ENCODE data around the gene FTHL17. TPM values are rescaled to one million over a fixed set of nuclear protein-coding genes. Genes with fewer than 3 reads are reported as not detected.

The FTHL17 gene
- not detected for total RNA-seq

DNA sequence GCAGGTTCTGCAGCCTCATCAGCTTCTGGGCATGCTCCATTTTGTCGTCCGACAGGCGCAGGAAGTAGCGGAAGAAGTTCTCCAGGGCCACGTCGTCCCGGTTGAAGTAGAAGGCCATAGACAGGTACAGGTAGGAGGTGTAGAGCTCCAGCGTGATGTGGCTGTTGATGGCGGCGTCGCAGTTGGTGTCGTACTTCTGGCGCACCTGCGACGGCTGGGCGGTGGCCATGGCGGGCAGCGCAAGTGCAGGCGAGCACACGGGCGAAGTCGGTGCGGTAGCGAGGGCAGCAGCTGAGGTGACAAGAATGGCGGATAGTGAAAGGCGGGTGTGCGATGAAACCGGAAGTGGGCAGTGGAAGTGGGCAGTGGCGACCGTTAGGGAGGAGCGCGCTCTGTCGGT lies at the start of gene FTHL17:
Gene FTHL17 (minus strand): TSS at position 317 of the 400 bp plus-strand sequence. CDS start 88 bp downstream, at position 229.
- Histone ChIP-seq H3K4me1 (no peaks in the 10 kb centered on the region), H3K27ac (no peak within 1 kb of the TSS), H3K4me3 (no peak within 1 kb of the TSS), H3K9me3 (no peaks in the 10 kb centered on the region), H3K36me3 (replicated peaks in 1 of 2; ENCODE audit: insufficient read depth in 1 of 2, low read depth in 2 of 2) (no peaks in the 10 kb centered on the region), H3K27me3 (no peaks in the 10 kb centered on the region)
- intact Hi-C loops (cut with DNase I) = no loop called here
- no peak for ATAC-seq
- DNase-seq = no peak
- no peak for TF ChIP-seq POLR2A (IDR thresholded peaks at IDR 0.05)
- TF ChIP-seq, protein P1, sequence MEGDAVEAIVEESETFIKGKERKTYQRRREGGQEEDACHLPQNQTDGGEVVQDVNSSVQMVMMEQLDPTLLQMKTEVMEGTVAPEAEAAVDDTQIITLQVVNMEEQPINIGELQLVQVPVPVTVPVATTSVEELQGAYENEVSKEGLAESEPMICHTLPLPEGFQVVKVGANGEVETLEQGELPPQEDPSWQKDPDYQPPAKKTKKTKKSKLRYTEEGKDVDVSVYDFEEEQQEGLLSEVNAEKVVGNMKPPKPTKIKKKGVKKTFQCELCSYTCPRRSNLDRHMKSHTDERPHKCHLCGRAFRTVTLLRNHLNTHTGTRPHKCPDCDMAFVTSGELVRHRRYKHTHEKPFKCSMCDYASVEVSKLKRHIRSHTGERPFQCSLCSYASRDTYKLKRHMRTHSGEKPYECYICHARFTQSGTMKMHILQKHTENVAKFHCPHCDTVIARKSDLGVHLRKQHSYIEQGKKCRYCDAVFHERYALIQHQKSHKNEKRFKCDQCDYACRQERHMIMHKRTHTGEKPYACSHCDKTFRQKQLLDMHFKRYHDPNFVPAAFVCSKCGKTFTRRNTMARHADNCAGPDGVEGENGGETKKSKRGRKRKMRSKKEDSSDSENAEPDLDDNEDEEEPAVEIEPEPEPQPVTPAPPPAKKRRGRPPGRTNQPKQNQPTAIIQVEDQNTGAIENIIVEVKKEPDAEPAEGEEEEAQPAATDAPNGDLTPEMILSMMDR (IDR thresholded peaks at IDR 0.05) = no peak
- WGBS, 2 donors = 93 to 94% methylated on average over 28 to 30 of the region's 33 CpGs

DNA sequence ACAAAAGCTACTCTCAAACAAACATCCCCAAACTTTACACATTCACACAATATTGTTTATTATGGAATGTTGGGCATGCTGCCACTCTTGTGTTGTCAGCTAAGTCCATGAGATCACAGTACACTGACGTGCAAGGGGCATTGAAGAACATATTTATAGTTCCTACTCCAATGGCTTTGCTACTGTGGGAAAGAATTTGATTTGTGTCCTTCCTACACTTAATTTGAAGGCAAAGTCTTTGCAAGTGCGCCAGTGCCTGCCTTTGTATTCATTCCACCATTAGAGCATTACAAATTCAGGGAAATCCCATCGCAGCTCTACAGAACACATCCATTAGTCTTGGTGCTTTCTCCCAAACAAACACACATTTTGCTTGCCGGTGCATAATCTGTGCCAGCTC lies 45.4 kb upstream of the FTHL17 start:
- no peak overlapping the region for H3K27ac ChIP-seq
- intact Hi-C loops (cut with DNase I) = no loop called here
- H3K36me3 ChIP-seq (replicated peaks in 1 of 2; ENCODE audit: insufficient read depth in 1 of 2, low read depth in 2 of 2) = no peaks in the 10 kb centered on the region
- 40 to 51% methylated on average over 4 of the region's 4 CpGs for WGBS, 2 donors
- H3K27me3 ChIP-seq = no peaks in the 10 kb centered on the region
- no peaks in the 10 kb centered on the region for H3K9me3 ChIP-seq
- DNase-seq = no peak
- TF ChIP-seq, protein P1 (IDR thresholded peaks at IDR 0.05) = no peak
- no peak for TF ChIP-seq POLR2A (IDR thresholded peaks at IDR 0.05)
- H3K4me1 ChIP-seq = no peaks in the 10 kb centered on the region
- ATAC-seq = no peak
- no peak overlapping the region for H3K4me3 ChIP-seq

DNA sequence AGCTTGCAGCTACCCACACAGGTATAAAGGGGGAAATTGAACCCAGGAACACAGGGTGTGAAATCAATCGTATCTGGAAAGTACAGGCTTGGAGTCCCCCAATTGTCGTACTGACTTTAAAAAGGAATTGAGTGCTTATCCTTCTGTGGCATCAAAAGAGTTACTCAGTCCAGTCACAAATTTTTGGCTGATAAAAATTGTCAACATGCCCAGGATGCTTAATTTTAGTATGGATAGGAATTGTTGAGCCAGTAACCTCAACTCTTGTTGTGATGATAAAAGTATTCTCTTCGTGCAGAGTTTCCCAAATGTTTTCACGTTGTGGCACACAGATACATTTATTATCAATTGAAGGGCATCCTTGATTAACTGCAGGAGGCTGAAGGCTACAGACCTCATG lies 43.6 kb upstream of the FTHL17 start:
- H3K27ac ChIP-seq = no peak overlapping the region
- DNase-seq (no peak), ATAC-seq (no peak)
- WGBS, 2 donors = 34 to 37% methylated on average over 4 of the region's 4 CpGs
- intact Hi-C loops (cut with DNase I) = no loop called here
- TF ChIP-seq POLR2A (IDR thresholded peaks at IDR 0.05) = no peak
- TF ChIP-seq, protein P1 (IDR thresholded peaks at IDR 0.05) = no peak
- H3K27me3 ChIP-seq = no peaks in the 10 kb centered on the region
- no peak overlapping the region for H3K4me3 ChIP-seq
- H3K9me3 ChIP-seq = no peaks in the 10 kb centered on the region
- no peaks in the 10 kb centered on the region for H3K36me3 ChIP-seq (replicated peaks in 1 of 2; ENCODE audit: insufficient read depth in 1 of 2, low read depth in 2 of 2)
- no peaks in the 10 kb centered on the region for H3K4me1 ChIP-seq

DNA sequence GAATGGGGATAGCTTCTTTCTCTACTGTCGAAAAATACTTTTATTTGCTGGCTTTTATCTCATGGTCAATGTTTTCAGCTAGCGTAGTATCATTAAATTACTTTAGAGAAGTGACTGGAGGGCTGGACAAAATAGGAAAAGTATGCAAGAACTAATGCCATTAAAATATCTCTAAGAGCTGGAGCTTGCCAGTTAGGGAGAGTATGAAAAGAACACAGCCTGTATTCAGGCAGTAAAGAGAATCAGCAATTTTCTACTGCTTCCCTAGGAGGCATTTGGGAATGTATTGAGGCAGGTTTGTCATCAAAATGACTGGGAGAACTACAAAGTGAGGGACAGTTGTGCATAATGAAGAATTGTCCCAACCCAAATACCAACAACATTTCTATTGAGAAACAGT lies 43.0 kb upstream of the FTHL17 start:
- no peak for TF ChIP-seq POLR2A (IDR thresholded peaks at IDR 0.05)
- TF ChIP-seq, protein P1 (IDR thresholded peaks at IDR 0.05) = no peak
- H3K4me1 ChIP-seq = no peaks in the 10 kb centered on the region
- no peaks in the 10 kb centered on the region for H3K9me3 ChIP-seq
- WGBS, 2 donors = 10 to 22% methylated on average over 2 of the region's 2 CpGs
- H3K27ac ChIP-seq = no peak overlapping the region
- no peak overlapping the region for H3K4me3 ChIP-seq
- intact Hi-C loops (cut with DNase I) = no loop called here
- H3K36me3 ChIP-seq (replicated peaks in 1 of 2; ENCODE audit: insufficient read depth in 1 of 2, low read depth in 2 of 2) = no peaks in the 10 kb centered on the region
- ATAC-seq = no peak
- DNase-seq = no peak
- no peaks in the 10 kb centered on the region for H3K27me3 ChIP-seq

DNA sequence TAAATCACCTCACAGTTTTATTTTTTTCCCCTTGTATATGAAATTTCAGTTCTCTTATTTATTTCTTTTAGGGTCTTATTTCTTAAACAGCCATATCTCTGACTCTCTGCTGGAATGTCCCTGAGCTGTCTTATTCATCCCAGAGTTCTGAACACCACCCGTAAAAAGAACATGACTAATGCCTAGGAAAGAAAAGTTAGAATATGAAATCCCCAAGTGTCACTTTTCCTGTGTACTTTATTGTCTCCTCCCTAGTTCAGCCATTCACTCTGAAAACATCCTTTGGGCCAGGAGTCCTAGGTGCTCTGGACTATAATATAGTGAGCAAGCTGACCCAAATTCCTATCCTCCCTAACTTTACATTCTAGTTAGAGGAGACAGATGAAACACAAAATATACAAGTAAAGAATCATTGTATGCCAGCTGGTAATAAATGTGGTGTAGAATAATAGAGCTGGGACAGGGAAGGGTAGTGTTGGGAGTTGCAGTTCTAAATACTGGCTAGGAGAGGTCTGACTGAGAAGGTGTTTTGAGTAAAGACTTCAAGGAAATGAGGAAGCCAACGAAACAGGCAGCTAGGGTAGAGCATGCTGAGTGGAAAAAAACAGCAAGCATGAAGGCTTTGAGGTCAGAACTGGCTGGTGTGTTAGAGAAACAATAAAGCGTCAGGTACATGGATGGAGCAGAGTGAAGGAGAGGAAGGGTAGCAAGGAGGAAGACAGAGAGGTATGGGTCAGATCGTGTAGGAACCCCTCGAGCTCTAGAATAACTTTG lies 40.6 kb upstream of the FTHL17 start:
- no peak for ATAC-seq
- H3K27me3 ChIP-seq = no peaks in the 10 kb centered on the region
- no peaks in the 10 kb centered on the region for H3K36me3 ChIP-seq (replicated peaks in 1 of 2; ENCODE audit: insufficient read depth in 1 of 2, low read depth in 2 of 2)
- no peak for DNase-seq
- no peaks in the 10 kb centered on the region for H3K4me1 ChIP-seq
- TF ChIP-seq, protein P1 (IDR thresholded peaks at IDR 0.05) = no peak
- TF ChIP-seq POLR2A (IDR thresholded peaks at IDR 0.05) = no peak
- WGBS, 2 donors = 81 to 87% methylated on average over 5 of the region's 5 CpGs
- H3K27ac ChIP-seq = no peak overlapping the region
- intact Hi-C loops (cut with DNase I) = no loop called here
- H3K4me3 ChIP-seq = no peak overlapping the region
- H3K9me3 ChIP-seq = no peaks in the 10 kb centered on the region
